SK-N-MC (cell line): ENCODE measurements around the gene NPLOC4.

Source experiments
- EZH2 ChIP-seq: fragments of 200-600 bp; sonication (generic); IDR thresholded peaks from one replicate; pipeline ENCODE4 v1.6.1; 2017; ENCODE audit warnings: antibody characterized with exemption
- POLR2AphosphoS5 ChIP-seq: IDR thresholded peaks from 2 replicates; pipeline ENCODE4 v1.6.1; 2012; ENCODE audit warnings: mild to moderate bottlenecking, low read depth, low read length, borderline replicate concordance

DNA sequence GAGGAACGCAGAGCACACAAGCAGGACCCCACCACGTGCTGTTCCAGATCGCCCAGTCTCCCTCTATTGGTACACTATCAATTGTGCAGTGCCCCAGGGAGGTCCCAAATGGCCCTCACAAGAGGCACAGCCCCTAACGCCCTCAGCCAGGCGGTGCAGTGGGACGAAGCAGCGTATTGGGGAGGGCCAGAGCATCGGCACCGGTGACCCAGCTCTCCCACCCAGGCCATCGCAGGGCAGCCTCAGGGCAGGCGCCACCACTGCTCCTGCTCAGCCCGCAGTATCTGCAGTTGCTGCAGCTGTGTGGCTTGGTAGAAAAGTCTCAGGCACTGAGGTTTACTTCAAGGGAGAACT is 78.8 kb downstream of the NPLOC4 start:
- TF ChIP-seq EZH2, result no peak
- TF ChIP-seq POLR2AphosphoS5, result no peak
